HG03064 (cell line): ENCODE data around the gene CALM3.
"Not testable (repeated sequence)": the region's sequence is repeated elsewhere in the genome, so short reads cannot be mapped to it uniquely, and the experiment has no call there.

Experiments used
- ATAC-seq: cut with Tn5 transposase; IDR thresholded peaks from one replicate; pipeline ENCODE4 v1.9.1; 2021; ENCODE audit warnings: low read depth; ENCODE audit not compliant: unreplicated experiment

CALM3 gene

DNA sequence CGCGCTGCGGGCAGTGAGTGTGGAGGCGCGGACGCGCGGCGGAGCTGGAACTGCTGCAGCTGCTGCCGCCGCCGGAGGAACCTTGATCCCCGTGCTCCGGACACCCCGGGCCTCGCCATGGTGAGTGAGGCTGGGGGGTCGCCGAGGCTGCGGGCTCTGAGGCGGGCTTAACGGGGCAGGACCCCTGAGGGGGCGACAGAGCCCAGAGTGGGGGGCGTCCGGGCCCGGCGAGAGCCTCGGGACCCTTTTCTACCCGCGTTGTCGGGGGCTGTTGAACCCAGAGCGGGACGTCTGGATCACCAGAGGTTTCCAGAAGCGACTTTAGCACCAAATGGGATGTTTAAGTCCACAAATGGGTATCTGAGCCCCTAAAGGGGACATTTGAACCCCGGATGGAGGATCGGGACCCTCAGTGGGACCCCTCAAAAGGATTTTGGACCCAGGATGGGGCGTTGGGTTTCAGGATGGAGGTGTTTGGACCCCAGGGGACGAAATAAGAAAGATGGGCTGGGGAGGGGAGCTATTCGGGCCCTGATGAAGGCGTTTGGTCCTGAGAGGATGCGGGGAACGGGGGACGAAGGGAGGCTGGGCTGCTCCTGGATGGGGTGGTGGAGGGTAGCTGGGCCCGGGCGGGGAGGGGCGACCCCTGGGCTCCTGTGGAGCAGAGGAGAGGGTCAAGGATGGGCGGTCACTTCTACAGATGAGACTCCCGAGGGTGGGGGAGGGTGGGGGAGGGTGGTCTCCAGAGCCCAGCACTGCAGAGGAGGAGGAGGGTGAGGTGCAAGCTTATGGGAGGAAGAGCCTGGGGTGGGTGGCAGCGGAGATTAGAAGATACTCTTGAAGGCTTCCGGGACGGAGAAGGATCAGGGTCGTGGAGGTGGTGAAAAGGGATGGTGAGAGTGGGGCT lies at the start of gene CALM3:
CALM3 (plus strand) TSS at position 13 of the 907 bp plus-strand sequence; CDS start at position 118, 105 bp downstream.
- ATAC-seq = no peak

DNA sequence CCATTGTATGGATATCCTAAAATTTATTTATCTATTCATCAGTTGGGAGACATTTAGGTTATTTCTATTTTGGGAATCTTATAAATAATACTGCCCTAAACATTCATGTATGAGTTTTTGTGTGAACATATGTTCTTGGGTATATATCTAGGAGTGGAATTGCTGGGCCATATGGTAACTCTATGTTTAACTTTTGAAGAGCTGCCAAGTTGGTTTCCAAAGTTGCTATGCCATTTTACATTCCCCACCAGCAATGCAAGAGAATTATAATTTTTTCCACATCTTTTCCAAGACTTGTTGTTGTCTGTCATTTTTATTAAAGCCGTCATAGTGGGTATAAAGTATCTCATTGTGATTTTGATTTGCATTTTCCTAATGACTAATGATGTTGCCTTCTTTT lies 48.2 kb upstream of the CALM3 start:
- no peak for ATAC-seq

DNA sequence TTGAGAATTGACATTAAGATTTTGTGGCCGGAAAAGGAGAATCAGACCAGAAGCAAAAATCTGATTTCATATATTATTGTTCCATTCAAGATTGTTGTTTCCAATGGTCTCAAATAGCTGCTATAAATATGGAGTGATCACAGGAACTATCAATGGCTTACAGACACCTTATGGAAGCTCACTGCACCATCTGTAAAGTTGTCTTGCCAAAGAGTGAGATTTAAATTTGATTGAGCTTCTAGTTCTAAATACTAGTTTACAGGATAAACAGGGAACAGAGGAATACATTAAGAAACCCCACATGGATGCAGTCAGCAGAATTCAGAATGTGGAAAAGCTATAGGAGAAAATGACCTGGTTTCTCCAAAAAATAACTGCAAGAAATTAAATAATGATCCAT lies 47.0 kb upstream of the CALM3 start:
- no peak for ATAC-seq

DNA sequence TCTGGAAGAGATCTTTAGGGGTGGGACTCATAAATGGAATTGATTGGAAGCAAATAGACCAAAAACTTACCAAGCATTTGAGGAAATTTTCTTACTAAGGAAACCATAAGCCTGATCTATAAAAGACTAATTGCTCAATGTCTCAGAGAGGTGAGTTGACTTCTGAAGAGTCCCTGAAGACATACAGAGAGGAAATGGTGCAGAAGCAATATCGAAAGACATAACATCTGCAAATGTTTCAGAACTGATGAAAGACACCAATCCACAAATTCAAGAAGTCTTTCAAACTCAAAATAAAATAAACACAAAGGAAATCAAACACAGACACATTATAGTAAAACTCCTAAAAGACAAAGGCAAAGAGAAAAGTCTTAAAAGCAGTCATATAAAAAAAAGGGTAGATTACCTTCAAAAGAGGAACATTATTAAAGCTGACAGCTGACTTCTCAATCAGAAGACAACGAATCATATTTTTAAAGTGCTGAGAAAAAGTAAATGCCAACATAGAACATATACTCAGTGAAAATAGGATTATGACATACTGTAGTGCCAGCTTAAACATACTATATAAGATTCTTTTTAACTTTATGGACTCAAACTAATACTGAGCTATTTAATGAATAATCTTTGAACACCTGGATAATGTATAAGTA lies 45.4 kb upstream of the CALM3 start:
- no peak for ATAC-seq

DNA sequence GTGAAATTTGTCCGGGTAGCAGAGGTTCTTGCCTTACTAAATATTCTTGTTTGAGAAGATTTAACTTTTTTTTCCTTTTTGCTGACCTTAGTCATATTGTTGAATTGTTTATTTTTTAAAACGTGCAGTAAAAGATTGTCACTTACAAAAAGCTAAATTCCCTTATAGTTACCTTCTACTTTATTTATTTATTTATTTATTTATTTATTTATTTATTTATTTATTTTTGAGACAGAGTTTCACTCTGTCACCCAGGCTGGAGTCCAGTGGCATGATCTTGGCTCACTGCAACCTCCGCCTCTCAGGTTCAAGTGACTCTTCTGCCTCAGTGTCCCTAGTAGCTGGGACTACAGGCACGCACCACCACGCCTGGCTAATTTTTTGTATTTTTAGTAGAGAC lies 44.7 kb upstream of the CALM3 start:
- not testable (repeated sequence) for ATAC-seq

DNA sequence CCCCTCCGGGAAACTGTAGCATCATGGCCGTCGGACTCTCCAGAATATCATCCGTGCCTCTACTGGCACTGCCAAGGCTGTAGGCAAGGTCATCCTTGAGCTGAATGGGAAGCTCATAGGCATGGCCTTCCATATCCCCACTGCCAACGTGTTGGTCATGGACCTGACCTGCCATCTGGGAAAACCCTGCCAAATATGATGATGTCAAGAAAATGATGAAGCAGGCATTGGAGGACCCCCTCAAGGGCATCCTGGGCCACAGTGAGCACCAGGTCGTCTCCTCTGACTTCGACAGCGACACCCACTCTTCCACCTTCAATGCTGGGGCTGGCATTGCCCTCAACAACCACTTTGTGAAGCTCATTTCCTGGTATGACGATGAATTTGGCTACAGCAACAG lies 41.9 kb upstream of the CALM3 start:
- no peak for ATAC-seq

DNA sequence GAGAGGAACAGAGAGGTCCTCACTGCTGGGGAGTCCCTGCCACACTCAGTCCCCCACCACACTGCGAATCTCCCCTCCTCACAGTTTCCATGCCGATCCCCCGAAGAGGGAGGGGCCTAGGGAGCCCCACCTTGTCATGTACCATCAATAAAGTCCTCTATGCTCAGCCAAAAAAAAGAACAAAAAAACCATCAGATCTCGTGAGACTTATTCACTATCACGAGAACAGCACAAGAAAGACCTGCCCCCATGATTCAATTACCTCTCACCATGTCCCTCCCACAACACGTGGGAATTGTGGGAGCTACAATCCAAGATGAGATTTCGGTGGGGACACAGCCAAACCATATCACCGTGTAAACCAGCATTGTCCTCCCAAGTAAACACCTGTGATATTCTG lies 41.5 kb upstream of the CALM3 start:
- ATAC-seq = not testable (repeated sequence)

DNA sequence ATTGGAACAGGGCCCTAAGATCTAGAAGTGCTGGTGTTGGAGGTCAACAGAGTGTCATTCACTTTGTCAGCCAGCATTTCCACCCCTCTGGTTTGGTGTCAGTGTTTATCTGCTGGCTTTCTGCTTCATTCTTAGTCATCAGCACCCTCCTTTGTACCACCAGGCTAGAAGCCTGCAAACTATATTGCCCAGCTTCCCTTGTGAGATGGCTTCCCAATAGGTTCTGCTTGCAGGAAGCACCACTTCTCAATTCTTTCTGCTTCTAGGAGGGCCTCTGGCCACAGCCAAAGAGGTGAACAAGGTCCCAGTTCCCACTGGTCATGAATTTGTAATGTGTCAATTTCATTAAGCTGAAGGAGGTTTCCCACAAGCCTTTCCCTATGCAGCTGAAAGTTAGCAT lies 36.4 kb upstream of the CALM3 start:
- no peak for ATAC-seq

DNA sequence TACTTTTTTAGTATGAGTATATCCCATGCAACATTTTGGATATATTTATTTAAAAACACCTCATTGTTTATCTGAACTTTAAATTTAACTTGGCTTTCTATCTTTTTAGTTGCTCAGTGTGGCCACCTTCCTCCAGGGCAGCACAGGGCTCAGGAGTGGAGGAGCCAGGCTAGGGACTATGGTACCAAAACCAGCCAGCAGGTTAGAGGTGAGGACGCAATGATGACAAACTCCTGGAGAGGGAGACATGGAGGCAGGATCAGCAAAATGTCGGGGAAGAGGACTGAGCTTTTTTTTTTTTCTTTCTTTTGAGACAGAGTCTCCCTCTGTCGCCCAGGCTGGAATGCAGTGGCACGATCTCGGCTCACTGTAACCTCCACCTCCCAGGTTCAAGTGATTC lies 29.6 kb upstream of the CALM3 start:
- no peak for ATAC-seq

DNA sequence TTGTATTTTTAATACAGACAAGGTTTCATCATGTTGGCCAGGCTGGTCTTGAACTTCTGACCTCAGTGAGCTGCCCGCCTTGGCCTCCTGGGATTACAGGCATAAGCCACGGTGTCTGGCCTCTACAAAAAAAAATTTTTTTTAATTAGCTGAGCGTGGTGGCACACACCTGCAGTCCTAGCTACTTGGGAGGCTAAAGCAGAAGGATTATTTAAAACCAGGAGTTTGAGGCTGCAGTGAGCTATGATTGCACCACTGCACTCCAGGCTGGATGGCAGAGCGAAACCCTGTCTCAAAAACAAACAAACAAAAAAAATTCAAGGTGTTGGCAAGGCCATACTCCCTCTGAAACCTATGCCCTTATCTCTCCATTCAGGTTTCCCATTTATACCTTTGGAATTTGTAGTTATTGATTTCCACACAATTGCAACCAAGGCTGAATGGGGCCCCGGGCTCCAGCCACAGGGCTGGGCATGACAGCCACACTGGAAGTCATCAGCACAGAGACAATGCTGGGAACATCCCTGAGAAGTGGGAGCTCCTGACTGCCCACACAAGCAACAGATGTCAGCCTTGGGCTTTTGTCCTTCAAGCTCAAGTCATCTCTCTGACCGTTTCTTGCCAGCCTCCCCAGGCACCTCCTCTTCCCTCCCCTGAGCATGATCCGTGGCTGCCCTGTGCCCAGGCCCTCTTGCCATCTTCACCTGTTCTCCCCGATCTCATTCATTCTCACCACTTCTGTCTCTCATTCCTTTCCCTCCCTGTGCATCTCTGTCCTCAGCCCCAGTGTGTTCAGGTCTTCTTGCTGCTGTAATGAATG lies 27.2 kb upstream of the CALM3 start:
- ATAC-seq = no peak

DNA sequence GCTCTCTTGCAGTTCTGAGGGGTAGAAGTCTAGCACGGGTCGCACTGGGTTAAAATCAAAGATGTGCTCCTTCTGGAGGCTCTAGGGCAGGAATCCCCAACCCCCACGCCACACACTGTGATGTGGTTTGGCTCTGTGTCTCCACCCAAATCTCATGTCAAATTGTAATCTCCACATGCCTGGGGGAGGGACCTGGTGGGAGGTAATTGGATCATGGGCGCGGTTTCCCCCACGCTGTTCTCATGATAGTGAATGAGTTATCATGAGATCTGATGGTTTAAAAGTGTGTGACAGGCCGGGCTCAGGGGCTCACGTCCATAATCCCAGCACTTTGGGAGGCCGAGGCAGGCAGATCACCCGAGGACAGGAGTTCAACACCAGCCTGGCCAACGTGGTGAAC lies 26.6 kb upstream of the CALM3 start:
- ATAC-seq = no peak

DNA sequence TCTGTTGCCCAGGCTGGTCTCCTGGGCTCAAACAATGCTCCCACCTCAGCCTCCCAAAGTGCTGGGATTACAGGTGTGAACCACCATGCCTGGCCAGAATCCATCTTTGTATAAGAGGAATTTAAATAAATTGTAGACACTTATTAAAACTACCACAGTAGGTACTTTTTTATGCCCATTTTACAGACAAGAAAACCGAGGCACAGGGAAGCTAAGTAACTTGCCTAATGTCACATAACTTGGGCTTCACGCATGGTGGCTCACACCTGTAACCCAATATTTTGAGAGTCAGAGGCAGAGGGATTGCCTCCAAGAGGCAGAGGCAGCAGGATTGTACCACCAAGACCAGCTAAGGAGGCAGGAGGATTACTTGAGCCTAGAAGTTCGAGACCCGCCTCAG lies 22.7 kb upstream of the CALM3 start:
- ATAC-seq = no peak

DNA sequence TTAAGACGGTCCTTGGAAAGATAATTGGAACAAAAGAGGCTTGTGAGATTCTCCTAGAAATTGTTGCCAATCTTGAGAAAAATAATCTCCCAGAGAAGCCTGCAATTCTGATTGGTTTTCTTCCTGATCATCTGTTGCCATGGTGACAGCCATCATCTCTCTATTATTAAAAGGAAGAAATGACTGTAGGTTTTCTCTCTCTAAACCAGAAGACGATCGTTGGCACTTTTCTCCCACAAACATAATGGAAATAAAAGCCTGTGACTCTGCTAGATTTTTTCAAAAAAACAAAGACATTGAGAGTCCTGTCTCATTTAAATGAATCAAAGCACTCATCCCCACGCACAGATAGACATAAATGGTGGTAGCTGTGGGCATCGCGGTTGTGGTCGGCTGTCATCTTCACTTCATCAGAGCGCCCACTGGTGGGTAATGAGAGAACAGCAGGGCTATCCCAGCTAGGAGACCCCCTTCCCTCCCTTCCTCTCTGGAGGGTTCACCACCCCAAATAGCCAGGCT lies 21.7 kb upstream of the CALM3 start:
- no peak for ATAC-seq

DNA sequence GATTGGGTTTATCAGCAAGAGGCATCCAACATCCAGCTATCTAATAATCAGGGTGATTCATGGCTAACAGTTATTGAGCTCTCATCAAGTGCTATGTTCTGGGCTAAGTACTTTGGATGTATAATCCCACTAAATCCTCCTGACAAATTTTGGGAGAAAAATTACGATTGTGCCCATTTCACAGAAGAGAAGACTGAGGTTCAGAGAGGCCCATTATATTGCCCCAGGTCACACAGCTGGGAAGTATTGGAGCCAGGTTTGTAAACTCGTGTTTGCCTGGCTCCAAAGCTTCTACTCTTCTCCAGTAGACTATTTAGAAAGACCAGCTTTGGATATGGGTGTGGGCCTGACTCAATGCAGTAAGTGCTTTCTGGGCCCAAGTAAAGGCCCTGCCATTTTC lies 20.9 kb upstream of the CALM3 start:
- no peak for ATAC-seq

DNA sequence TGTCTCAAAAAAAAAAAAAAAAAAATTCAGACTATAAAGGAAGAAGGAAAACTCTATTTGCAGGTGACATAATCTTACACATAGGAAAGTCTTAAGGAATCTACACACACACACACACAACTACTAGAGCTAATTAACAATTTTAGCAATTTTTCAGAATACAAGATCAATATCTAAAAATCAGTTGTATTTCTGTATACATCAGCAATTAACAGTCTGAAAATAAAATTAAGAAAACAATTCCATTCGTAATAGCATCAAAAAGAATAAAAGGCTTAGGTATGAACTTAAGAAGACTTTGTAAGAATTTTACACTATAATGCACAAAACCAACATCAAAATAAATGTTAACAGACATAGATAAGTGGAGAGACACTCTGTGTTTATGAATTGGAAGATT lies 15.6 kb upstream of the CALM3 start:
- ATAC-seq = no peak

DNA sequence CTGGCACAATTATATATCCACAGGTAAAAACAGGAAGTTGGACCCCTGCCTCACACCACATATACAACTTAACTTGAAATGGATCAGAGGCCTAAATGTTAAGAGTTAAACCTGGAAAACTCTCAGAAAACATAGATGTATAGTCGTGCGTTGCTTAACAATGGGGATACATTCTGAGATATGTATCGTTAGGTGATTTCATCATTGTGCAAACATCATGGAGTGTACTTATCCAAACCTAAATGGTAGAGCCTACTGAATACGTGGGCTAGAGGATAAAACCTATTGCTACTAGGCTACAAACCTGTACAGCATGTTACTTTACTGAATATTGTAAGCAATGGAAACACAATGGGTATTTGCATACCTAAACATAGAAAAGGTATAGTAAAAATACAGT lies 14.8 kb upstream of the CALM3 start:
- no peak for ATAC-seq

DNA sequence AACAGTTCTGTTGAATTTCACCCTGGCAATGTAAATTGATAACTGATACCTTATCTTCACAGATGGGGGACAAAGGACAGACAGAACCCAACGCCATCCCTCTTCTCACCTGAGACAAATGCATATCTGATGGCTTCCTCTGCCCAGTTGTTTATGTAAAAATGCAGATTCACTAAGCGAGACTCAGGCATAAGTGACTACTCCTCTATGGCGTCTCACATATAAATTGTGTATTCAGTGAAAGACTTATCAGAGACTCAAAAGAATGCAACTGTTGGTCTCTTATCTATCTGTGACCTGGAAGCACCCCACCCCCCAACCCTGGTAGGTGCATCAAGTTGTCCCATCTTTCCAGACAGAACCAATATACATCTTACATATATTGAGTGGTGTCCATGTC lies 13.3 kb upstream of the CALM3 start:
- ATAC-seq = no peak

DNA sequence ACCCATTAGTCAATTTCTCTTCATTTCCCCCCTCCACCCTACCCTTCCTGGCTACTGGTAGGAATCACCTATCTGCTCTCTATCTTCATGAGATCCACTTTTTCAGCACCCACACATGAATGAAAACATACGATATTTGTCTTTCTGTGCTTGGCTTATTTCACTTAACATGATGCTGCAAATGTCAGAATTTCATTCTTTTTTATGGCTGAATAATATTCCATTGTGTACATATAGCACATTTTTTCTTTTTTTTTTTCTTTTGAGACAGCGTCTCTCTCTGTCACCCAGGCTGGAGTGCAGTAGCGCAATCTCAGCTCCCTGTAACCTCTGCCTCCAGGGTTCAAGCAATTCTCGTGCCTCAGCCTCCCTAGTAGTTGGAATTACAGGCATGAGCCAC lies 9.9 kb upstream of the CALM3 start:
- ATAC-seq = no peak

DNA sequence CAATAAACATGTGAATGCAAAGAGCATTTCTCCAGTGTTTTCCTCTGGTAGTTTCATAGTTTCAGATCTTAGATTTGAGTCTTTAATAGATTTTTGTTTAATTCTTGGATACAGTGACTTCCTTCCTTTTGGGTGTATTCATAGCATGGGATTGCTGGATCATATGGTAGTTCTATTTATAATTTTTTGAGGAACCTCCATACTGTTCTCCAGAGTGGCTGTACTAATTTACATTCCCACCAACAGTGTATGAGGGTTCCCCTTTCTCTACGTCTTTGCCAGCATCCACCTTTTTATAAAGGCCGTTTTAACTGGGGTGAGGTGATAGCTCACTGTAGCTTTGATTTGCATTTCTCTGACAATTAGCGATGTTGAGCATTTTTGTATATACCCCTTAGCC lies 9.3 kb upstream of the CALM3 start:
- no peak for ATAC-seq

DNA sequence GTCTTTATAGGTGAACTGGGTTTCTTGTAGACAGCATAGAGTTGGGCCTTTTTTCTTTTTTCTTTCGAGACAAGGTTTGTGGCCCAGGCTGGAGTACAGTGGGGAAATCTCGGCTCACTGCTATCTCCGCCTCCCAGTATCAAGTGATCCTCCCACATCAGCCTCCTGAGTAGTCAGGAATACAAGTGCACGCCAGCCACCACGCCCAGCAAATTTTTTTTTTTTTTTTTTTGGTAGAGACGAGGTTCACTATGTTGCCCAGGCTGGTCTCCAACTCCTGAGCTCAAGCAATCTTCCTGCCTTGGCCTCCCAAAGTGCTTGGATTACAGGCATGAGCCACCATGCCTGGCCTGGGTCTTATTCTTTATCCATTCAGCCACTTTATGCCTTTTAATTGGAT lies 5.1 kb upstream of the CALM3 start:
- no peak for ATAC-seq

DNA sequence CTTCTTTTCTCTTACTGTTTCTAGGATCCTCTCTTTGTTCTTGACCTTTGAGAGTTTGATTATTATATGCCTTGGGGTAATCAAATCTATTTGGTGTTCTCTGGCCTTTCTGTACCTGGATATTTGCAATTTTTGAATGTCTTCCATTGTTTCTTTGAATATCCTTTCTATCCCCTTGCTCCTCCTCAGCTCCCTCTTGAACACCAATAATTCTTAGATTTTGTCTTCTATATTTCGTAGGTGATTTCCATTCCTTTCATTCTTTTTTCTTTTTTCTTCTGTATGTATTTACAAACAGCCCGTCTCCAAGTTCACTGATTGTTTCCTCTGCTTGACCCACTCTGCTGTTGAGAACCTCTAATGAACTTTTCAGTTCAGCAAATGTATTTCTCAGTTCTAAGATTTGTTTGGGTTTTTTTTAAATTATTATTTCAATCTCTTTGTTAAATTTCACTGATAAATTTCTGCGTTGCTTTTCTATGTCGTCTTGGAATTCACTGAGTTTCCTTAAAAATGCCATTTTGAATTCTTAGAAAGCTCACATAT lies 2.7 kb upstream of the CALM3 start:
- no peak for ATAC-seq
